Measurements from ENCODE around the gene FAM47E.

DNA sequence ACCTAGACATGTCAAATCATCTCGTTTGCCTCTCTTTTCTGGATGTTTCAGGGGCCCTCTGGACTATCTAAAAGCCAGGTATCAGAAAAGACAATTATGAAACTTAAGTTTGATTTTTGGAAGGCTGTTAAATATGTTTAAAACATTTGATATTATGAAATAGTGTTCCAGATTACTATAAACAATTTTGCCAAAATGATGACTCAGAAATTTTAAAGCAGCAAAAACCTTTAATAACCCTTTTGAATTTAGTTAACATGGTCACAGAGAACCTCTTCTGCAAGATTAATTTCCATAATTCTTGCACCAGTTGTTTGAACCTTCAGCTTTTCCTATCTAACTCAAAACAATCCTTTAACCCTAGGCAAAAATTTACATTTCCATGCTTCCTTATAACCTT is 18.8 kb upstream of the FAM47E start:
- TF ChIP-seq, protein P1, sequence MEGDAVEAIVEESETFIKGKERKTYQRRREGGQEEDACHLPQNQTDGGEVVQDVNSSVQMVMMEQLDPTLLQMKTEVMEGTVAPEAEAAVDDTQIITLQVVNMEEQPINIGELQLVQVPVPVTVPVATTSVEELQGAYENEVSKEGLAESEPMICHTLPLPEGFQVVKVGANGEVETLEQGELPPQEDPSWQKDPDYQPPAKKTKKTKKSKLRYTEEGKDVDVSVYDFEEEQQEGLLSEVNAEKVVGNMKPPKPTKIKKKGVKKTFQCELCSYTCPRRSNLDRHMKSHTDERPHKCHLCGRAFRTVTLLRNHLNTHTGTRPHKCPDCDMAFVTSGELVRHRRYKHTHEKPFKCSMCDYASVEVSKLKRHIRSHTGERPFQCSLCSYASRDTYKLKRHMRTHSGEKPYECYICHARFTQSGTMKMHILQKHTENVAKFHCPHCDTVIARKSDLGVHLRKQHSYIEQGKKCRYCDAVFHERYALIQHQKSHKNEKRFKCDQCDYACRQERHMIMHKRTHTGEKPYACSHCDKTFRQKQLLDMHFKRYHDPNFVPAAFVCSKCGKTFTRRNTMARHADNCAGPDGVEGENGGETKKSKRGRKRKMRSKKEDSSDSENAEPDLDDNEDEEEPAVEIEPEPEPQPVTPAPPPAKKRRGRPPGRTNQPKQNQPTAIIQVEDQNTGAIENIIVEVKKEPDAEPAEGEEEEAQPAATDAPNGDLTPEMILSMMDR (IDR thresholded peaks at IDR 0.05; ENCODE audit: borderline replicate concordance, extremely low read depth, low read length, poor library complexity, severe bottlenecking) = no peak
- no peak for TF ChIP-seq EZH2 (IDR thresholded peaks at IDR 0.05; ENCODE audit: borderline replicate concordance, low read depth, low read length, severe bottlenecking)

Data from DND-41 (cell line).